Fibroblast of upper back skin (primary cell): ENCODE data around the gene GRIN3B.
"Not testable (repeated sequence)": the region's sequence is repeated elsewhere in the genome, so short reads cannot be mapped to it uniquely, and the experiment has no call there.

ENCODE experiments used
- DNase-seq: peaks from one replicate; pipeline ENCODE4 v3.0.0-alpha.2; 2013

Gene GRIN3B, protein sequence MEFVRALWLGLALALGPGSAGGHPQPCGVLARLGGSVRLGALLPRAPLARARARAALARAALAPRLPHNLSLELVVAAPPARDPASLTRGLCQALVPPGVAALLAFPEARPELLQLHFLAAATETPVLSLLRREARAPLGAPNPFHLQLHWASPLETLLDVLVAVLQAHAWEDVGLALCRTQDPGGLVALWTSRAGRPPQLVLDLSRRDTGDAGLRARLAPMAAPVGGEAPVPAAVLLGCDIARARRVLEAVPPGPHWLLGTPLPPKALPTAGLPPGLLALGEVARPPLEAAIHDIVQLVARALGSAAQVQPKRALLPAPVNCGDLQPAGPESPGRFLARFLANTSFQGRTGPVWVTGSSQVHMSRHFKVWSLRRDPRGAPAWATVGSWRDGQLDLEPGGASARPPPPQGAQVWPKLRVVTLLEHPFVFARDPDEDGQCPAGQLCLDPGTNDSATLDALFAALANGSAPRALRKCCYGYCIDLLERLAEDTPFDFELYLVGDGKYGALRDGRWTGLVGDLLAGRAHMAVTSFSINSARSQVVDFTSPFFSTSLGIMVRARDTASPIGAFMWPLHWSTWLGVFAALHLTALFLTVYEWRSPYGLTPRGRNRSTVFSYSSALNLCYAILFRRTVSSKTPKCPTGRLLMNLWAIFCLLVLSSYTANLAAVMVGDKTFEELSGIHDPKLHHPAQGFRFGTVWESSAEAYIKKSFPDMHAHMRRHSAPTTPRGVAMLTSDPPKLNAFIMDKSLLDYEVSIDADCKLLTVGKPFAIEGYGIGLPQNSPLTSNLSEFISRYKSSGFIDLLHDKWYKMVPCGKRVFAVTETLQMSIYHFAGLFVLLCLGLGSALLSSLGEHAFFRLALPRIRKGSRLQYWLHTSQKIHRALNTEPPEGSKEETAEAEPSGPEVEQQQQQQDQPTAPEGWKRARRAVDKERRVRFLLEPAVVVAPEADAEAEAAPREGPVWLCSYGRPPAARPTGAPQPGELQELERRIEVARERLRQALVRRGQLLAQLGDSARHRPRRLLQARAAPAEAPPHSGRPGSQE

DNA sequence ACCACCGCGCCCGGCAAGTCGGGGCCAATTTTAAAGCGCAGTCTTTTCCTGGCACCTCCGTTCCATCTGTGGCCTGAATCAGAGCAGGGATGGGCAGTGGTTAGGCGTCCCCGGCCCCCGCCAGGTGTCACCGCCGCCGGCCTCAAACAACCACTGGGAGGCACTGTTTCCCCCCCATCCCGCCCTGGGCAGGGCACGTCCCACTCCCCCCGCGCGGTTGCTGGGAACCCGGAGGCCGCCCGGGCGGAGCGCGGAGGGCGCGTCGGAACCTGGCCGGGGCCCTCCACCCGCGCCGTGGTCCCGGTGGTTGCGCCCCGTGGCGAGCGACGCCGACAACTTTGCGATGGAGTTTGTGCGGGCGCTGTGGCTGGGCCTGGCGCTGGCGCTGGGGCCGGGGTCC, at the start of gene GRIN3B:
Gene GRIN3B (plus strand): TSS at position 325 of the 400 bp plus-strand sequence. CDS start 19 bp downstream, at position 344.
- DNase-seq: peak; percentile 38

DNA sequence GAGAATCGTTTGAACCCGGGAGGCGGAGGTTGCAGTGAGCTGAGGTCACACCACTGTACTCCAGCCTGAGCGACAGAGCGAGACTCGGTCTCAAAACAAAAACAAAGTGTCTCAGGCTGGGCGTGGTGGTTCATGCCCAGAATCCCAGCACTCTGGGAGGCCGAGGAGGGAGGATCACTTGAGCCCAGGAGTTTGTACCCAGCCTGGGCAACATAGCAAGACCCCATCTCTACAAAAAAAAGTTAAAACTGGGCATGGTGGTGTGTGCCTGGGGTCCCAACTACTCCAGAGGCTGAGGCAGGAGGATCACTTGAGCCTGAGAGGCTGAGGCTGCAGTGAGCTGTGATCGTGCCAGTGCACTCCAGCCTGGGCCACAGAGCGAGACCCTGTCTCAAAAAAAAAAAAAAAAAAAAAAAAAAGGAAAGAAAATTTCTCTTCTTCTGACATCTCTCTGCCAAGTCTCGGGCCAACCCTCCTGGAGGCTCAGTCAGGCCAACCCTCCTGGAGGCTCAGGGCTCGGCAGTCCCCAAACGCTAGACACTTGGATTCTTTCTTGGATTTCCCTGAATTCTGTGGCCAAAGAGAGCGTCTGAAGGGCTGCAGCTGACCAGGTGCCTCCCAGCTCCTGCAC, 48.1 kb upstream of the GRIN3B start:
- no peak for DNase-seq

DNA sequence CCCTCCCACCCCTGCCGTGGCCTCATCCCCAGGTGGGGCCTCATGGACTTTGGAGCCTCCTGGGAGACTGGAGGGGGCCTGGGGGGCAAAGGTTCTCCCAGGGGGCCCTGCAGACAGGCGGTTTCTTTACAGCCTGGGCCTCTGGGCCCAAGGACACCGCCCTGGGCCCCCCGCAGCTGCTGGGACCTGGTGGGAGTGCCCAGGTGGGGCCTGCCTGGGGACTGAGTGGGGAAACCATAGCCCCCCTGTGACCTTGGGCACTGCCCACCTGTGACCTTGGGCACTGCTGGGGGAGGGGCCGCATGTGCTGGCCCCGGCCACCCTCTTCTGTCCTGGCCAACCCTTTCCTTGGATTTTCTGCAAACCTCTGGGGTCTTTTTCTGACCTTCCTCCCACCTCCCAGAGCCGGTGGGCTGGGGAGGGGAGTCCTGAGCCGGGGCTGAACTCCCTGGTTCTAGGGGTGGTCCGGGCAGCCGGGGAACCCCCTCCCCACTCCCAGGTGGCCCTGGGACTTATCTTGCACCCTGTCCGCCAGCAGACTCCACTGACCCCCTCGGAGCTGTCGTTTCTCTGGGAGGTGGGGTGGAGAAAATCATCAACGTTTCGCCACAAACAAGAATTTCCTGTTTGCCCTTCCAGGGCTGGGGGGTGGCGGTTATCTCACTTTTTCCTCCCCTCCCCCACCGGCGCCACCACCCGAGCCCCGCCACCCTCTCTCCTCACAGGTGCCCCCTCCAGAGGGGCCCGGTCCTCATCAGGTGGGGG, 47.4 kb upstream of the GRIN3B start:
- no peak for DNase-seq

DNA sequence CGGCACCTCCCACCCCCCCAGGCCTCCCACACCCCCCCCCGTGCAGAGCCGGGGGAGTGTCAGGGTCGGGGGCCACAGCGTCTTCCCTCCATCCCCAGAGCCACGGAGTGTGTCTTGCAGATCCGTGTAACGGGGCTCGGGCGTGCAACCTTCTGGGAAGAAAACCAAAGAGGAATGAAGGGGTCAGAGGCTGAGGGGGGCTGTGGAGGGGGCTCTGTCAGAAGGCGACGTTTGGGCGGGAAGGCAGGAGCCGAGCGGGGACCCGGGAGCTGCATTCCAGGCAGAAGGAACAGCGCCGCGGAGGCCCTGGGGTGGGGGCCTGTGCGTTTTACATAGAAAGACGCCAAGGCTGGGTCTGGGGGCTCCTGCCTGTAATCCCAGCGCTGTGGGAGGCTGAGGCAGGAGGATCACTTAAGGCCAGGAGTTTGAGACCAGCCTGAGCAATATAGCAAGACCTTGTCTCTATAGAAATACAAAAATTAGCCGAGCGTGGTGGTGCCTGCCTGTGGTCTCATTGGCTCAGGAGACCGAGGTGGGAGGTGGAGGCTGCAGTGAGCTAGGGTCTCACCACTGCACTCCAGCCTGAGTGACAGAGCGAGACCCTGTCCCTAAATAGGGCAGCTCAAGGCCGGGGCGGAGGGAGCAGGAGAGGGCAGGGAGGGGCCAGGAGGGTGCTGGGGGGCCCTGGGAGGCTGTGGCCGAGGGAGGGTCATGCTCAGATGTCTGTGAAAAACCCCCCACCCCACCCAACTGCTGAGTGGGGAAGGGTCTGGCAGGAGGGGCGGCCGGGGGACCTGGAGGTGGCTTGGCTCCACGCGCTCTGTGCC, 46.6 kb upstream of the GRIN3B start:
- no peak for DNase-seq

DNA sequence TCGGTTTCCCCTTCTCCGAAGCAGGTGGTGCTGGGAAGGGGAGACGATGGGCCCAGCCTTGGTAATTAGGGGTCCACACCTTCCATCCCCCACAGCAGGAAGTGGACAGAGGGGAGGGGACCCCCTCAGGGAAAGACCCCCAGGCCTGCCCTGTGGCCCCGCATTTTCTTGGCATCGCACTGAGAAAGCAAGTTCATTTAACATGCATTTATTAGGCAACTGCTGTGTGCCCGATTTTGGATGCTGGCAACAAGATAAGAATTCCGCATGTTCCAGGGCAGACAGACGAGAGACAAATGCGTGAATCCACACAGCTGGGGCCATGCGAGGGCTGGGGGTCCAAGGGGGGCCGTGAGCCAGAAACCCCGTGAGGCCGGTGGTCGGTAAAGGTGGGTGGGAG, 45.9 kb upstream of the GRIN3B start:
- DNase-seq: no peak

DNA sequence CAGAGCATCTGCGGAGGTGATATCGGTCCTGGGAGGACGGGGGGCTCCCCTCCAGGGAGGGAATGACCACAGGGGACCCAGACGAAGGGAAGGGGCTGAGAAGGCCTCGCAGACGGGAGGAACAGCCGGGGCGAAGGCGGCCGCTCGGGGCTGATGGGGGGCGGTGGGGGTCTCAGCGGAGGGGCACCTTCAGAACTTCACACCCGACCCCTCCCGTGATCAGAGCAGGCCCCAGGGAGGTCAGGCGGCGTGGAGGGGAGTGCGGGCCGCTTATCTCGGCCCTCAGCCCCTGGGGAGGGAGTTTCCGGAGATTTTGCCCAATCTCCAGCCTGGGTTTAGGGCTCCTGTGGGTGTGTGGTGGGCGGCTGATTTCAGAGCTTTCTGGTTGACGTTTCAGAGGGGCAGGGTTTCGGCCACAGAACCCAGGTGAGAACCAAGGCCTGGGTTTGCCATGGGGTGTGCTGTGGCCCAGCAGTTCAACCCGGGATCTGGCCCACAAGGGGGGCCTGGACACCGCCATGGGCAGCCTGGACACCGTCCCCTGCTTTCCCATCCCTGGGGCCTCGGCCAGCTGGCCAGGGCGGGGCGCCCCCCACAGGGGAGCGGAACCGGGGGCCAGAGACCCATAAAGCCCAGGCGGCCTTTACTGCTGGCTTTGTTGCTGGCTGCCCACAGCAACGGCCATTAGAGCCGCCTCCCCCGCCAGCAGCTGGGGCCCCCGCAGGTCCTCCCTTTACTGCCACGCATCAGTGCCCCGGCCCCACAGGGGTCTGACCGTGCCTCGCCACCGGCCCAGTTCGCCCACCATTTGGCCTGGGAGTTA, 45.3 kb upstream of the GRIN3B start:
- DNase-seq: no peak

DNA sequence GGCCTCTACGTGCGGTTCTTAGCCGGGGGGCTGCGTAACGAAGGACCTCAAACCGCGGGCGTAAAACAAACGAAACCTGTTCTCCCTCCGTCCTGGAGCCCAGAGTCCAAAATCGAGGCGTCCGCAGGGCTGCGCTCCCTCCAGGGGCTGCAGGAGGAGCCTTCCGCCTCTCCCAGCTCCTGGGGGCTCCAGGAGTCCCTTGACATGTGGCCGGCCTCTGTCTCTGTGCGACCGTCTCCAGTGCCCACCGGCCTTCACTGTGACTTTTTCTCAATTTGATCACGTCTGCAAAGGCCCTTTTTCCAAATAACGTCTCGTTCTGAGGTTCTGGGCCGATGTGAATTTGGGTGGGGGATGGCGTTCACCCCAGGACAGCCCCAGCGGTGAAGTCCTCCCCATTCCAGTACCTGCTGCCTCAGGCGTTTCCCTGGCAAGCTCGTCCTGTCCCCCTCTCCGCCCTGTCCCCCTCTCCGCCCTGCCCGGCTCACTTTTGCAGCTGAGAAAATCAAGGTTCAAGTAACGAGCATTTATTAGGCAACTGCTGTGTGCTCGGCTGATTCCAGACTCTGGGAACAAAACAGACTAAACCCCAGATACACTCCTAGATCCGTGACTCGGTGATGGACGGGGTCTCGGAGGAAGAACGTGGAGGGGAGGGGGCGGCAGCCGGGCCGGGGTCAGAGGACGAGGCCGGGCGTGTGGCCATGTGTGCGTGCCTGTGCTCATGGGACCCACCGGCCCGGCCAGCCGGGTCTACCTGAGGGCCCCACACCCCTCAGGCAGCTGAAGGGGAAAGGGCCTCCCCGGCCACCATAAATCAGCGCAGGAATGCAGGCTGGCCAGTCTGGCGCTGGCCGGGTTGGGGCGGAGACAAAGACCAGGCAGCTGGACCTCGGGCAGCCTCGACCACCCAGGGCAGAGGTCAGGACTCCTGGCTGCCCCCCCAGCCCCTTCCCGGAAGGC, 44.1 kb upstream of the GRIN3B start:
- no peak for DNase-seq

DNA sequence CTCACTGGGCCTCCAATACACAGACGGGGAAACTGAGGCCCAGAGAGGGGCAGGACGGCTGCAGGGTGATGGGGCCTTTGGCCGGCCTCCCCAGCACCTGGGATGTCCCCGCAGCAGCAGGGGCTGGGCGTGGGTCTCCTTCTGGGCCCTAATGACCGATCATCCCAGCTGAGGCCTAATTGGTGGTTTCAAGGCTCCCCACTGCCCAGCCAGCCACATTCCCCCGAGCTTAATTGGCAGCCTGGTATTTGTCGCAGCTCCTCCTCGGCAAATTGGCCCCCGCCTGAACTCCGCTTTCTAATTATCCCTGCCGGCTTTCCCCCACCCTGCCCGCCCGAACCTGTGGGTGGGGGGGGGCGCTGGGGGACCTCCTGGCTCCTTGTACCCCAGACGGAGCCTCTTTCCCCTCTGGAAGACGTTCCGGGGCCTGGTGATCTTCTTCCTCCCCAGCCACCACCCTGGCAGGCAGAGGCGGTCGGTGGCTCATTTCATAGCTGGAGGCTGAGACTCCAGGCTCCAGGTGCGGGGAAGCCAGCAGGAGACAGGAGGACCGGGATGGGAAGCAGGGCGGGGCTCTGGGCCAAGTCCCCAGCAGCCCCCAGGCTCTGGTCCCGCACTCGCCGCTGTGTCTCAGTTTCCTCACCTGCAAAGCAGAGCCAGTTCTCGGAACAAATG, 43.3 kb upstream of the GRIN3B start:
- DNase-seq: peak; percentile 55

DNA sequence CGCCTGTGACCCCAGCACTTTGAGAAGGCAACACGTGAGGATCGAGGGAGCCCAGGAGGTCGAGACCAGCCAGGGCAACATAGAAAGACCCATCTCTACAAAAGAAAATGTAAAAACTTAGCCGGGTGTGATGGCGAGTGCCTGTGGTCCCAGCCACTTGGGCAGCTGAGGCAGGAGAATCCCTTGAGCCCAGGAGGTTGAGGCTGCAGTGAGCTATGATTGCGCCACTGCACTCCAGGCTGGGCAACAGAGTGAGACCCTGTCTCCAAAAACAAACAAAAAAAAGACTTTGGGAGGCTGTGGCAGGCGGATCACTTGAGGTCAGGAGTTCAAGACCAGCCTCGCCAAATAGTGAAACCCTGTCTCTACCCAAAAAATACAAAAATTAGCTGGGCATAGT, 42.6 kb upstream of the GRIN3B start:
- DNase-seq: not testable (repeated sequence)

DNA sequence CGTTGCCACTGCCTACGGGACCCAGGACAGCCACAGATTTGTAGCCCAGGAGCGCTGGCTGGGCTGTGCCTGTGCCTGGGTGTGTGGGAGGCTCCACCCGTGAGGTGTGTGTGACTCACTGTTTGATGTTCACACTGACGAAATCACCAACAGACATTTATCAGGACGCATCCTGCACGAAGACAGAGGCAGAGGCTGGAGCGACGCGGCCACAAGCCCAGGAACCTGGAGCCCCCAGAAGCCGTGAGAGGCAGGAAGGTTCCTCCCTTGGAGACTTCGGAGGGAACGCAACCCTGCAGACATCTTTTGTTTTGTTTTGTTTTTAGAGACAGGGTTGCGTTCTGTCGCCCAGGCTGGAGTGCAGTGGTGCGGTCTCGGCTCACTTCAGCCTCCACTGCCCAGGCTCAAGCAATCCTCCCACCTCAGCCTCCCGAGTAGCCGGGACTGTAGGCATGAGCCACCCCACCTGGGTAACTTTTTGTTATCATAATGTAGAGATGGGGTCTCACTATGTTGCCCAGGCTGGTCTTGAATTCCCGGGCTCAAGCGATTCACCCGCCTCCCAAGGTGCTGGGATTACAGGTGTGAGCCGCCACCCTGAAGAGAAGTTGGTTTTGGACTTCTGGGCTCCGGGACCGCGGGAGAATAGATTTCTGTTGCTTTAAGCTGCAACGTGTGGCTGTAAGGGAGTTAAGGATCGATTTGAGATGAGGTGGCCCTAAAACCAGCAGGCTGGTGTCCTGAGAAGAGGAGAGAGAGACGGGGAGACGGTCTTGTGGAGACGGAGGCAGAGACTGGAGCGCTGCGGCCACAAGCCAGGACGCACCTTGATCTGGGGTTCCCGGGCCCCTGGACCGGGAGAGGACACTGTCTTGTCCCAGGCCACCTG, 41.0 kb upstream of the GRIN3B start:
- no peak for DNase-seq

DNA sequence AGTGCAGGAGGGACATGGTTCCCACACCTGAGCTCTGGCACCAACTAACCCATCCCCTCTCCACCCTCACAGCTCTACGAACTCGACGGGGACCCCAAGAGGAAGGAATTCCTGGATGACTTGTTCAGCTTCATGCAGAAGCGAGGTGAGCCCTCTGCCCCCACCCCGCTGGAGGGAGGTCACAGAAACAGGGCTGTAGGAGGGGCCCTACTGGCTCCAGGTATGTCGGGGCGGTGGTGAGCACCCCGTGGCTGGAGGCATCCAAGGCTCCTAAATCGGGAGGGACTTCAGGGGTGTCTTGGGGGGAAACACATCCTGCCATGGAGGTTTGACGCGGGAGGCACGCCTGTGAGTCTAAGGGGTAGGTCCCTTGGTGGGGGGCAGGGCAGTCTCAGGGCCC, 40.2 kb upstream of the GRIN3B start:
- no peak for DNase-seq

DNA sequence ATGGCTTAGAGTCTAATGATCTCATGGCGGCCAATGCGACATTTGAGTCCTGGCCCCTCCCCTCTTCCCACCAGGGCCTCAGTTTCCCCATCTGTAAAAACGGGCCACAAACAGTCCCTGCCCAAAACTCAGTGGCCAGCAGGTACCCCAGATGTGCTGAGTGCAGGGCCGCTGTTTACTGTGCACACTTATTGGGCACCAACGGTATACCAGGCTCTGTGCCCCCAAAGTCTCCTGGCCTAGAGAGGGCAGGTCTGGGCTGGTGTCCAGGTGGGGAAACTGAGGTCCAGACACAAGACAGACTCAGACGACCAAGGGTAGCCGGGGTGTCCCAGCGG, 39.6 kb upstream of the GRIN3B start:
- DNase-seq: no peak

DNA sequence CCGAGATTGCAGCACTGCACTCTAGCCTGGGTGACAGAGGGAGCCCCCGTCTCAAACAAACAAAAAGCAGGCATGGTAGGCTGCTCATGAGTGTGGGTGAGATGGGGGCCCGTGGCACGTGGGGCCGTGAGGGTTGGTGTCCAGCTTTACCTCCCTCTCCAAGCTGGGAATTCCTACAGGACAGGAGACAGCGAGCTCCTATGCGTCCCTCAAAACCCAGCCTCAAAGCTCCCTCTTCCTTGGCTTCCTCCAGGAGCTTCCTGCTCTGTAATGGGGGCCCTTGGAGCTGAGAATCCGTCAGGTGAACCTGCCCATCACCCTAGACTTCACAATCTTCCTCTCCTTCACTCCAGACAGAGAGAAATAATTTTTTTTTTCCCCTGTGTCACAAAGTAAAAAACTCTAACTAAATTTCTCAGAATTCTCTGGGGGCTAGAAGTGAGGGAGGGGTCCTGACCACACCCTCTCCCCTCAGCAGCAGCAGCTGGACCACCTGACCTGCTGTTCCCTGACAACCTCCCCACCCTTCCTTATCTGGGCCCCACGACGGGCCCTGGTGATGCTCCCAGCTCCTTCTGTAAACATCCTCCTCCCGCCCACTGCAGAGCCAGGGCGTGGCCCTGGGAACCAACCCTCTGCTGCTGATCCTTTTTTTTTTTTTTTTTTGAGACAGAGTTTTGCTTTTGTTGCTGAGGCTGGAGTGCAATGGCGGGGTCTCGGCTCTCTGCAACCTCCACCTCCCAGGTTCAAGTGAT, 38.2 kb upstream of the GRIN3B start:
- DNase-seq: no peak

DNA sequence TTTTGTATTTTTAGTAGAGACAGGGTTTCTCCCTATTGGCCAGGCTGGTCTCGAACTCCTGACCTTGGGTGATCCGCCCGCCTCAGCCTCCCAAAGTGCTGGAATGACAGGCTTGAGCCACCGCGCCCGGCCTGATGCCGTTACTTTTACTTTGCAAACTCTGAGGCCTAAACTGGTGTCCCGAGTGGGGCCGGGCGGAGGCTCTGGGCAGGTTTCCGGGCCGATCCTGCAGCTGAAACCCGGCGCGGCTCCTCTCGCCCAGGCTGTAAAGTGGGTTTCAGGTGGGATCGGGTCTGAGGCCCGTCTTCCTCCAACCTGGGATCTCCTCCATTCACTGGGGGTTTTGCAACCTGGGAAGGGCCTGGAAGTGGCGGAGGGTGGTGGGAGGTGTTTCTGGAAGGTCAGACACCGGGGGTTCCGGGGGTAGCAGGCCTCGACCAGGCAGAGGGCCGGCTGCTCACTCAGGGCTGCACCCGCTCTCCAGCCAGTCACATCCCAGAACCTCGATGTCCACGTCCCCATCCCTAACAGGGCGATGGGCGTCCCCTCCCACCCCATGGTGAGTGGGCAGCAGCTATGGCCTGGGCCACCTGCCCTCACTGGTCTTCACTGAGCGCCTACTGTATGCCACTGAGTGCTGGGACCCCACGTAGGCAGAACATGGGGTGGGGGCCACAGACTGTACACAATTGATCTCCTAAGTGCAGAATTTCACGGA, 37.4 kb upstream of the GRIN3B start:
- DNase-seq: no peak

DNA sequence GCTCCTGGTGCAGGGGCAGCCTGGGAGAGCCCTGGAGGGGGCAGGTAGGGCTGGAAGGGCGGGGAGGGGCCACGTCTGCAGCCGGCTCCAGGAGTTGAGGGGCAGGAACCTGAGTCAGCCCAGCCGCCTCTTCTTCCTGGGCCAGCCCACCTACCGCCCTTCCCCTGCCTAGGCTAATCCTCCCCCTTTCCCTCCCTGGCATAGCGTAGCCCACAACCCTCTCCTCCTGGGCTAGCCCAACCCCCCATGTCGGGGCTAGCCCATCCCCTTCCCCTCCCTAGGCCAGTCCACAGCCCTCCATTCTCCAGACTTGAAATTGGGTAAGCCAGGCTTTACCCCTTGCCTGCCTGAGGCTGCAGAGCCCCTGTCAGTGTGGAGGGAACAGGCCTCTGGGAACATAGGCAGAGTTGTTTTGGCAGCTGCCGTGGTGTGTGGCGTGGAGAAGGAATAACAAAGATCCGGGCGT, 36.7 kb upstream of the GRIN3B start:
- no peak for DNase-seq

DNA sequence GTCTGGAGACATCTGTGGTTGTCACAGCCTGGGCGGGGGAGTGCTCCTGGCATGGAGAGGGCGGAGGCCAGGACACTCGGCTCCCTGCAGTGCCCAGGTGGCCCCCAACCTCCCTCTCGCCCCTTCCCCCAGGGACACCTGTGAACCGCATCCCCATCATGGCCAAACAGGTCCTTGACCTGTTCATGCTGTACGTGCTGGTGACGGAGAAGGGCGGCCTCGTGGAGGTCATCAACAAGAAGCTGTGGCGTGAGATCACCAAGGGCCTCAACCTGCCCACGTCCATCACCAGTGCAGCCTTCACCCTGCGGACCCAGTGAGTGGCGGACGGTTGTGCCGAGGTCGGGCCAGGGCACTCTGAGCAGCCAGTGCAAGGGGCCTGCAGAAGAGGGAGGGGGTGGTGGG, 36.1 kb upstream of the GRIN3B start:
- no peak for DNase-seq
